Ovary (tissue), 3 donors: ENCODE data around the gene TSPAN6.

ENCODE experiments used
- CTCF ChIP-seq, 3 donors: fragments of 450-650 bp in 2 of 3; fragments of 200-600 bp in 1 of 3; IDR thresholded peaks; one replicate each; pipeline versions ENCODE4 v1.5.1 to v1.8.0; 2016 to 2022; ENCODE audit warnings: antibody characterized with exemption in 3 of 3, mild to moderate bottlenecking in 1 of 3
- POLR2A ChIP-seq: fragments of 450-650 bp; IDR thresholded peaks from one replicate; pipeline ENCODE4 v1.6.1; 2017; ENCODE audit warnings: antibody characterized with exemption, mild to moderate bottlenecking, moderate library complexity
- donor health status: DM: no; HTN: no; CAD: no.

- TF ChIP-seq CTCF (IDR thresholded peaks at IDR 0.05) (no peak), POLR2A (no peak)
These were observed 6.6 kb upstream of the TSPAN6 start for GRCh38 chrX:100643212-100643611.
